ENCODE data around the gene WNK1. TPM values are rescaled to one million over a fixed set of nuclear protein-coding genes. Genes with fewer than 3 reads are reported as not detected.

WNK1 gene
- total RNA-seq, 2 experiments from 2014 or later = 84.1 to 131 TPM

GRCh38 chr12:716506-716905 is 35.9 kb upstream of the WNK1 start:
- Histone ChIP-seq H4K20me1 (ENCODE audit: insufficient read depth, low read length) (no peaks in the 10 kb centered on the region), H3K9me3 (ENCODE audit: low read length) (no peaks in the 10 kb centered on the region), H3K79me2 (ENCODE audit: insufficient read depth, low read depth, low read length) (no peaks in the 10 kb centered on the region), H3K36me3 (ENCODE audit: insufficient read depth, low read length) (no peaks in the 10 kb centered on the region), H3K9me2 (ENCODE audit: insufficient read depth, low read length) (no peaks in the 10 kb centered on the region), H2AFZ (ENCODE audit: low read length) (no peak overlapping the region), H3K4me1 (ENCODE audit: insufficient read depth, low read length, poor library complexity, severe bottlenecking) (peaks cover 30% of the 10 kb centered on the region), H3K4me3 (ENCODE audit: low read depth, low read length, poor library complexity, severe bottlenecking) (no peak overlapping the region), H3K4me2 (ENCODE audit: low read length) (no peak overlapping the region), H3K27ac (ENCODE audit: low read depth, low read length, poor library complexity, severe bottlenecking) (no peak overlapping the region)
- no TSS peak for BruUV-seq (replicated peaks)
- peak; percentile 14 for DNase-seq (ENCODE audit: low spot score)
- intact Hi-C loops (cut with micrococcal nuclease; ENCODE audit: unreplicated experiment) = no loop called here
- POLR2A ChIA-PET = interaction anchor here (0.5 to 2.1 kb wide), 4 partner anchors 25 to 76 kb away, joined by 3 to 8 read pairs (median 3); no protein-coding TSS in a partner anchor
- TF ChIP-seq CTCF (conservative IDR thresholded peaks at IDR 0.05; ENCODE audit: low read length) (no peak), EZH2phosphoT487 (IDR thresholded peaks at IDR 0.05; ENCODE audit: borderline replicate concordance, low read depth, low read length) (no peak)
- CTCF ChIA-PET (ENCODE audit: unreplicated experiment) = no interaction called here

- DNase-seq (ENCODE audit: low spot score) = peak; percentile 52
- CTCF ChIA-PET (ENCODE audit: unreplicated experiment) = no interaction called here
- Histone ChIP-seq H4K20me1 (ENCODE audit: insufficient read depth, low read length) (no peaks in the 10 kb centered on the region), H3K27ac (ENCODE audit: low read depth, low read length, poor library complexity, severe bottlenecking) (peak overlapping the region; percentile 46), H3K9me3 (ENCODE audit: low read length) (no peaks in the 10 kb centered on the region), H3K4me2 (ENCODE audit: low read length) (peak overlapping the region; percentile 93), H3K79me2 (ENCODE audit: insufficient read depth, low read depth, low read length) (no peaks in the 10 kb centered on the region), H3K4me3 (ENCODE audit: low read depth, low read length, poor library complexity, severe bottlenecking) (peak overlapping the region; percentile 54), H3K9me2 (ENCODE audit: insufficient read depth, low read length) (no peaks in the 10 kb centered on the region), H3K36me3 (ENCODE audit: insufficient read depth, low read length) (no peaks in the 10 kb centered on the region), H3K4me1 (ENCODE audit: insufficient read depth, low read length, poor library complexity, severe bottlenecking) (peaks cover 34% of the 10 kb centered on the region), H2AFZ (ENCODE audit: low read length) (peak overlapping the region; percentile 83)
- intact Hi-C loops (cut with micrococcal nuclease; ENCODE audit: unreplicated experiment) = loop anchor here (1.0 to 2.0 kb wide), 2 partner anchors 44 to 75 kb away; no protein-coding TSS in a partner anchor
- BruUV-seq (replicated peaks) = no TSS peak
- POLR2A ChIA-PET = interaction anchor here (0.7 to 1.6 kb wide), 3 partner anchors 33 to 42 kb away, joined by 3 to 9 read pairs (median 3); partner anchors contain the start of gene WNK1
- TF ChIP-seq CTCF (conservative IDR thresholded peaks at IDR 0.05; ENCODE audit: low read length) (no peak), EZH2phosphoT487 (IDR thresholded peaks at IDR 0.05; ENCODE audit: borderline replicate concordance, low read depth, low read length) (no peak)
These were observed 33.6 kb upstream of the WNK1 start for GRCh38 chr12:718756-719102.

DNA sequence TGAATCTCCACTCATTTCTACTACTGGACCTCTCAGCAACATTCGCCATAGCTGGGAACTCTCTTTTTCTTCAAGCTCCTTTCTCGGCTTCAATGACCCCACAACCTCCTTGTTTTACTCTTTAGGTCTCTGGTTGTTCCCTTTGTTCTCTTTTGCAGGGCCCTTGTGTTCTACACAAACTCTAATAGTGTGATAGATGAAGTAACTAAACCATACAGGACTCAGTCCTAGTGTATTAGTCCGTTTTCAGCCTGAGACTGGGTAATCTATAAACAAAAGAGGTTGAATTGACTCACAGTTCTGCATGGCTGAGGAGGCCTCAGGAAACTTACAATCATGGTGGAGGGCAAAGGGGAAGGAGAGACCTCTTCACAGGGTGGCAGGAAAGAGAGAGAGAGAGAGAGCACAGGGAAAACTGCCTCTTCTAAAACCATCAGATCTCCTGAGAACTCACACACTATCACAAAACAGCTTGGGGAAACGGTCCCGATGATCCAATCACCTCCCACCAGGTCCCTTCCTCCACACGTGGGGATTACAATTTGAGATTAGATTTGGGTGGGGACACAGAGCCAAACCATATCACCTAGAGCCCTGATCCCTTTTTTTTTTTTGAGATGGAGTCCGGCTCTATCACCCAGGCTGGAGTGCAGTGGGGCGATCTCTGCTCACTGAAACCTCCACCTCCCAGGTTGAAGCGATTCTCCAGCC is 32.0 kb upstream of the WNK1 start:
- no peaks in the 10 kb centered on the region for H3K36me3 ChIP-seq (ENCODE audit: insufficient read depth, low read length)
- H3K9me2 ChIP-seq (ENCODE audit: insufficient read depth, low read length) = no peaks in the 10 kb centered on the region
- POLR2A ChIA-PET = interaction anchor here (0.6 to 1.6 kb wide), 8 partner anchors 8 to 74 kb away, joined by 3 to 9 read pairs (median 4); no protein-coding TSS in a partner anchor
- BruUV-seq (replicated peaks) = no TSS peak
- TF ChIP-seq CTCF (conservative IDR thresholded peaks at IDR 0.05; ENCODE audit: low read length) = no peak
- no peak for TF ChIP-seq EZH2phosphoT487 (IDR thresholded peaks at IDR 0.05; ENCODE audit: borderline replicate concordance, low read depth, low read length)
- no peak for DNase-seq (ENCODE audit: low spot score)
- no peaks in the 10 kb centered on the region for H4K20me1 ChIP-seq (ENCODE audit: insufficient read depth, low read length)
- CTCF ChIA-PET (ENCODE audit: unreplicated experiment) = no interaction called here
- no peak overlapping the region for H3K27ac ChIP-seq (ENCODE audit: low read depth, low read length, poor library complexity, severe bottlenecking)
- H3K4me3 ChIP-seq (ENCODE audit: low read depth, low read length, poor library complexity, severe bottlenecking) = no peak overlapping the region
- H3K4me2 ChIP-seq (ENCODE audit: low read length) = peak overlapping the region; percentile 93
- peak overlapping the region; percentile 83 for H2AFZ ChIP-seq (ENCODE audit: low read length)
- intact Hi-C loops (cut with micrococcal nuclease; ENCODE audit: unreplicated experiment) = no loop called here
- H3K79me2 ChIP-seq (ENCODE audit: insufficient read depth, low read depth, low read length) = no peaks in the 10 kb centered on the region
- no peaks in the 10 kb centered on the region for H3K9me3 ChIP-seq (ENCODE audit: low read length)
- H3K4me1 ChIP-seq (ENCODE audit: insufficient read depth, low read length, poor library complexity, severe bottlenecking) = peaks cover 42% of the 10 kb centered on the region
